HG02970 (cell line): ENCODE data around the gene ELOVL6.

Source experiments
- ATAC-seq: cut with Tn5 transposase; IDR thresholded peaks from one replicate; pipeline ENCODE4 v1.9.1; 2021; ENCODE audit warnings: mild to moderate bottlenecking, moderate library complexity, moderate number of reproducible peaks; ENCODE audit not compliant: unreplicated experiment, low FRiP score

Gene ELOVL6

DNA sequence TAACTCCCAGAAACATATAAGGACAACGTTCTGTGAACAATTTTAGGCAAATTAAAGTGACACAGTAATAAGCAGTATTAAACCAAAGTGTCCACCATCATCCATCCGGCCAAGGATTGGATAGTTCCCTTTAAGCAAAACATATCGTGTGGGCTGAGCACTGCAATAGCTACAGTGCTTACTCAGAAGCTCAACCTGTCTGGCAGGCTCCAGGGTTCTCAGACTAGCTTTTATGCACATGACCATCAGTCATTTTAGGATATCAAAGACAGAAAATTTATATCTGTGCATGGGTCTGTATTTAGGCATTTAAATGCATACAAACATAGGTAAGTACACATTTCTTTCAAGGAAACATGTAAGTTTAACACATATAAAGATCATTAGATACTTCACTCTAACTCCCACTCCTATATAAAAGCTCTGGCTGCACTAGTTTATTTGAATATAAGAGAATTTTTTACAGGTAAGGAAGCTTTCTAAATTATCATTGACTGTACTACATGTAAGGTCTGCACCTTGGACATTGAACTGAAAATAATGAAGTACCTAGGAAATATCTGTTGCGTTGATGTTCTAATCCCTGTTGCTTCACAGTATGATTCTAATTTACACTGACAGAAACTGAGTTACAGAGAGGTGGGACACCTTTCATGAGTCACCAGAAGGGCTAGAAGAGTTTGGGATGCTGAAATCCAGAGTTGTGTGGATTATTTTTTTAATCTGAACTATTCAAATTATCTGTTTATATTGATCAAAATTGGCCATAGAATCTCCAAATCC is 67.6 kb downstream of the ELOVL6 start:
- no peak for ATAC-seq

DNA sequence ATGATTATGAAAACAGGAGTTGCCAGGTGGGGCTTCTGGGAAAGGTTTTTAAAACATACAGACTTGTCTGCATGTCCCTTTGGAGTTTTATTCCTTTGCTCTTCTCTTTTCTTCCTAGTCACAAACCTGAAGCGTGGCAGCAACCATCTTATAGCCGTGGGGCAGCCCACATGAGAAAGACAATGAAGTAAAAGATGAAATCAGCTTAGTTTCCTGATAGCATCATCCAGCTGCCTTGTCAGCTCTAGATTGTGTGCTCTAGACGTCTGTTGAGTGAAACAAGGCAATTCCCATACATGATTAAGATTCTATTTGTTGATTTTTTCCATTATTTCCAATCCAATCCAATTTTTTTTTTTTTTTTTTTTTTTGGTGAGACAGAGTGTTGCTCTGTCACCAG is 68.9 kb downstream of the ELOVL6 start:
- no peak for ATAC-seq

DNA sequence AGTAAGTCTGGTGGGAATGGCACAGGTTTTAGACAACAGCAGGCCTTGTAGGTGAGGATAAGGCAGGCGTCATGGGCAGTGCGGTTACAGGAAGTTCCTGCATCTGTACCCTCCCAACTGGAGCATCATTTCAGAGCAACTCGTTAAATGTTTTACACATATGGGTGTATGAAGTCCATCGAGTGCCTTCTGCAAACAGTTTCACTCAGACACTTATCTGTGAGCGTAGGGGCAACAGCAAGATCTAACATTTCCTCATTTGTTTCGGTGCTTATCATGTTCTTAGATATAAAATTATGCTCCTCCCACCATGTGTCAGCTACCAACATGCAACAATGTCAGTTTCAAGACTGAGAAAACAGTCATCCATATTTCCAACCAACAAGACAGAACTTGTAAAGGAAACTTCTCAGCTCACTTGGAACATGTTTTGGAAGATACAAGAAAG is 69.9 kb downstream of the ELOVL6 start:
- ATAC-seq, result no peak

DNA sequence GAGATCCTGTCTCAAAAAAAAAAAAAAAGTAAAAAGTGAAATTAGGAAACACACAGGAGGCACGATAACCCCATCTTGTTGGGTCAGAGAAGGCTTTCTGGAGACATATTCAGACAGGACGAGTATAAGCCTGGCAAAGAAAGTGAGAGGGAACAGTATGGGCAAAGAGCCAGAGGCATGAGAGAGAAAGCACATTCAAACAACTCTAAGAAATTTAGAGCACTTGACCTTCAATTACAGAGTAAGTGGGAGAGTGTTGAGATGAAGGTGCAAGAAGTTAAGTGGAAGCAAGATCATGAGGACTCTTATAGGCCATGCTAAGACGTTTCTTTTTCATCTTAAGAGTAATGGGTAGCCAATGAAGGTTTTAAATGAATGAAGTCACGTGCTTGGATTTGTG is 70.4 kb downstream of the ELOVL6 start:
- no peak for ATAC-seq

DNA sequence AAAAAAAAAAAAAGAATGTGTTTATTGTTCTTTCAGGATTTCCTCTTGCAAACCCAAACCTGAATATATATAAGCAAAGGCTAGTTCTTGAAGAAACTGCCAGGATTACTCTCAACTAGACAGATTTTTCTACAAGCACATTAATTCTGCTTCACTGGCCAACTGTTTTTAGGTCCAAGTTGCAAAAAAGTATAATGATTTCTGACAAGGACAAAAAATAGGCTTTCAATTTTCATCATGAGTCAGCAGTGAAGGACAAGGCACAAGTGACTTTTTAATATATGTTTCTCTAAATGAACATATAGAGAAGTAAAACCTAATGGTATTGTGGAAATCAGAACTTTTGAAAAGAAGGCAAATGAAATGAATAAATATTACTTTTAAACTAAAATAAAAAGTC is 73.7 kb downstream of the ELOVL6 start:
- ATAC-seq, result no peak

DNA sequence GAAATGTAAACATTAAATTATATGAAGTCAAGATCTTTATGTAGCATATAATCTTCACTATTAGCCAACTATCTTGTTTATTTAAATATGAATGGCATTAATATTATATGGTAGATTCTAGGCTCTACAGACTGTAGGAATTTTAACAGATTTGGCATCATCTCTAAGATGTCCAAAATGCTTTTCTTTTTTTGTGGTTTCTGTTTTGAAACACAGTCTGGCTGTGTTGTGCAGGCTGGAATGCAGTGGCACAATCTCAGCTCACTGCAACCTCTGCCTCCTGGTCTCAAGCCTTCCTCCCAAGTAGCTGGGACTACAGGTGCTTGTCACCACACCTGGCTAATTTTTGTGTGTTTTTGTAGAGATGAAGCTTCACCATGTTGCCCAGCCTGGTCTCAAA is 76.2 kb downstream of the ELOVL6 start:
- ATAC-seq, result no peak

DNA sequence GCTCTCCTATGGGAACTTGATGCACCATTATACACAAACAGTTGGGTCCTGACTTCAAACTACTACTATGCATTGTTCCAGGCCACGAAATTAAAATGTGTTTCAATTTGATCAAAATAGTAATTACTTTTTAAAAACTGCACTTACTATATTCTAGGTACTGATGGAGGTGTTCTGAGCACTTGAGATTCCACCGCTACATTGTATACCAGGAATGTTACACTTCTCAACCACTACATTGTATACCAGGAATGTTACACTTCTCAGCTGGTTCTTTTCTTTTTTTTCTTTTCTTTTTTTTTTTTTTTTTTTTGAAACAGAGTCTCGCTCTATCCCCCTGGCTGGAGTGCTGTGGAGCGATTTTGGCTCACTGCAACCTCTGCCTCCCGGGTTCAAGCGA is 77.9 kb downstream of the ELOVL6 start:
- ATAC-seq, result no peak

DNA sequence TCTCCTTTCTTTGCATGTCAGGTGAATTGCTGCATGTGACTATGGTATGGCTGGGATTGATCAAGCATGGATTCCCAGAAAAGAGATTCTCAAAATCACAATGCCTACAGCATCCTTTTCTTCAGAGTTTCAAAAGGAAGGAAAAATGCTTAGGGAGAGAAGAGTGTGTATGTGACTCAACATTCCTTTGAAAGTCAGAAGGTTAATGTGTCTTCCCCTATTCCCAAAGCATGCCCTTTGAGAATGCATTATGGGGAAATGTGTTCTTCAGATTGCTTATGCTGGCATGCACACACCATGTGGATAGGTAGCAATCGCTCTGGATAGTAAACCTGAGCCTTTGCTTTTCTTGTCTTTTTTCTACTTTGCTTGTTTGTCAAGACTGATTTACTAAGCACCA is 78.5 kb downstream of the ELOVL6 start:
- no peak for ATAC-seq

DNA sequence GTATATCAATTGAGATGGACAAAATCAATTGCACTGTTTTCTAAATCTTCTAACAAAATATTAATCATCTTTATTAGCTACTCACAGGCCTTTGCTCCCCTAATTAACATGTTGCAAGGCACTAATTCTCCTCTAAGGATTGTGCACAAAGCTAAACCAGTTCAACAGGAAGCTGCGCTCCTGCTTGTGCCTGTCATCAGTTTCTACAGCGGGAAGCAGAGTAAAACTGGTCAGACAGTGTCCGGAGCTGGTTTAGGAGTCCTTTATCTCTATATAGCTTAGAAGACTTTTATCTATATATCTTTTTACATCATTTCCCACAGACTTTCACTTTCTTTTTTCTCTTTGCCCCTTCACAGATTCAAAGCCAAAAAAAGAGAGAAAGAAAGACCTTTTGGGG is 79.1 kb downstream of the ELOVL6 start:
- no peak for ATAC-seq

DNA sequence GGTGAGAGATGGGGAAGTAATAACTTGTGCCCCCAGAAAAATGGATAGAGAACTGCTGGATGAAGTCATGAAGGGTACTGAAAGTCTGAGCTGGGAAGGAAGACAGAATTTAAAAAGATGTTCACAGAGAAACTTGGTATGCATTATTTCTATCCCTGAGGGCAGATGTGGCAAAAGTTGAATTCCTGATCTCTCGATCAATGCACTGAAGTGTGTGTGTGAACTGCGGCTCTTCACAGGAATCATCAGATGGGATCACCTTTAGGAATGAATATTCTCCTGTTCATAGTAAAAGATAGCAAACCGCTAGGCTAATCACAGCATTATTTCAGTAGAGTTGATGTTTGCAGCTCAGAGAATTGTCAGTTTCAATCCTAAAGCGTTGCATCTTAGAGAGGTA is 86.4 kb downstream of the ELOVL6 start:
- no peak for ATAC-seq

DNA sequence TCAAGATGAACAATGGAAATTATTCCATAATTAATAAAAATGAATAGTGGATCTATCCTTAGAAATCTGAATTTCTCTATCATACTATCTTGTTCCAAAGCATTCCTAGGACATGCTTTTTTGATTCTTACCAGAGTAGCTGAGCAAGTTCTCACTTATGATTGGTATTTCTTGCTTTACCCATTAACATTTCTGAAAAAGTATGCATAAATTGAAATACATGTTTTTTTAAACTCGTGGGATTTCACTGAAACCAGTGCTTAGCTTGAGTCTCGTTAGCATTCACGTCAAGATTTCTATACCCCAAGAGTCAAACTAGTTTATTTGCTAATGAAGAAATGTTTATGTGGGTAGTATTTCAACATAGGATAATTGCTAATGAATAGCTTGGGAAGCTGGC is 89.0 kb downstream of the ELOVL6 start:
- ATAC-seq, result no peak

DNA sequence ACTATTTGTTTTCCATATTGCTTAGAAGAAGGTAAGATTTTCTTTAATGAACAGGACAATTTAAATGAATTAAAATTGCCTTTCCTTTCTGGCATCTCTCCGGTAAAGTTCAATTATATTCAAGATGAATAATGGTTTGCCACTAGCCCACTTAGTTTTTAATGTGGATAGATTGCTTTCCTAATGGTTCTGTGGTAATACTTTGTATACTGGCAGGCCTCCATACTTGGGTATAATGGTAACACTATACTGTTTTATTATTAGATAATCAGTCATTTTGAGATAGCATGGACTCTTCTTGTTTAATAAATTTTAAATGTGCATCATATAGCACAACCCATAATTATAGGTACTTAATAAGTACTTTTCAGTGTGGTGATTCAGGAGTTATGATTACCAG is 89.5 kb downstream of the ELOVL6 start:
- ATAC-seq, result no peak

DNA sequence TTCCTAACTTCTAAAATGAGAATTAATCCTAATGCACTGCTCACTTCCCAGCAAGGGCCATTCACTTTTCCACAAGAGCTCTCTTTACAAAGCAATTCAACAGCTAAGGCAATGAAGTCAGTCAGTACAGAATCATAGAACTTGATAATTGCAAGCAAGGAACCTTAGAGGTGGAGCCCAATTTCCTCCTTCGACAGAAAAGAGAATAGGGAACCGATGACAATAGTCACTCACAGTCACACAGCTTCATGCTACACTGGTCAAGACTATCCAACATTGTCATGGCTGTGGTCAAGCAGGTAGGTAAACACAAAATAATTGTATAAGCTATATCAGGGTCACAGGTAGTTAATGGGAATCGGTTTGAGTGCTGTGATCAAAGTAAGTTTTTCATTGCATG is 90.0 kb downstream of the ELOVL6 start:
- no peak for ATAC-seq

DNA sequence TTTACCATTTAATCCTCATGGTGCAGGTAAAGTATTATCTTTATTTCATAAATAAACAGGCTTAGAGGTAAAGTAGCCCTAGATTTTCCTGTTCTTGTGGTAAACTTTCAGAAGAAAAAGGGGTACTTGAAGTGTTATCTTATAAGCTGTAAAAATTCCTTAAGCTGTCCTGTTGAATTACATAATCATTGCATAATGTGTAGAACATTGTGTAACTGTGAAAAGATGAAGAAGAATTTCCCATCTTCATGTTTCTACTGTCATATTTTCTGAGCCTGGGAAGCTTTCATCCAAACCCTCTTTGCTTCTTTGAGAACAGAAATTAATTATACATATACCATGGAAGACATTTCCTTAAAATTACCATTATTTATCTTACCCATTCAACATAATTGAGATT is 90.5 kb downstream of the ELOVL6 start:
- no peak for ATAC-seq

DNA sequence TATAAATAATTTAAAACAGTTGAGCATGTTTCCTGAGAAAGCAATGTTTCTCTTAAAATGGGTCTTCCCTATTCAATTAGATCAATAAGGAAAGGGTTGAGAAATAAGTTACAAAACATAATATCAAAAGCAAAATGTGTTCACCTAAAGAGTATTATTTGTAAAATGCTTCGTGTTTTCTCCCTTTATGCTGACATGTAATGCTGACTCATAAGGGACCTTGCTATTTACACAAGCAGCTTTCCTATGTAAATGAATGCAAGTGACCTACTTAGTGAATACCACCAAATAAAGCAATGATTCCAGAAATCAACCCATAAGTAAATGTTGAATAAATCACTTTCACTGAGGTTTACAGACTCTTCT is 91.5 kb downstream of the ELOVL6 start:
- no peak for ATAC-seq

DNA sequence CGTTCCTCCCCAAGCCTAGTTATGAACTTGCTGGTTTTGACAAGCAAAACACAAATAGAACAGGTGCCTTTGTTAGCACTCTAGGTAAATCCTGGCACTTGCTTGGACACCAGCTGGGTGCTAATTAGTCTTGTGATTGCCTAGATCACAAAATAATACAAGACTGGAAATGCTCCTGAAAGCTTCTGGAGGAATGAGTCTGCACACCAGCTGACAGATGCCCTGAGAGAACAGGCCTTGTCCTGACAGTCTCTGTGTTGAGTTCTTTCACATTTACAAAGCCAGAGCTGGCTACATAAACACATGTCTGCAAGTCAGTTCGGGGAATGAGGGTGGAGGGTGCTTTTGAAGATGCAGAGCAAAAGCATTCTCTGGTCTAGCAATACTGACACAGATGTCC is 93.8 kb downstream of the ELOVL6 start:
- no peak for ATAC-seq

DNA sequence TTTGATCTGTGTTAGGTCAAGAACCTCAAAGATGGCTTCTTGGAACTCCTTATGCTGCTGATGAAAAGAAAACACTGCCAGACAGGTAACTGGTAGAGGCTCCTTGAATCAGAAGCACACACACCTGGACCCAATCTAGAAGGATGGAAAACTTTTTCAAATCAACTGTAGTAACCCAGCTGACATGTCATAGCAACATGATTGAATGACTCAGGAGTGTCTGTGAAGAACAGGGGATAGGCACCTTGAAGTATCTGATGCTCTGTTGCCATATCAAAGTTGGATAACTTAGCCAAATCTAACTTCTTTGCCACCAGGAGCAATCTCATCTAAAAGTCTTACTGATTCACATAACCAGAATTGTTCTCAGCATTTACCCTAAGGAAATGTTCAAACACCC is 98.8 kb downstream of the ELOVL6 start:
- ATAC-seq, result no peak

DNA sequence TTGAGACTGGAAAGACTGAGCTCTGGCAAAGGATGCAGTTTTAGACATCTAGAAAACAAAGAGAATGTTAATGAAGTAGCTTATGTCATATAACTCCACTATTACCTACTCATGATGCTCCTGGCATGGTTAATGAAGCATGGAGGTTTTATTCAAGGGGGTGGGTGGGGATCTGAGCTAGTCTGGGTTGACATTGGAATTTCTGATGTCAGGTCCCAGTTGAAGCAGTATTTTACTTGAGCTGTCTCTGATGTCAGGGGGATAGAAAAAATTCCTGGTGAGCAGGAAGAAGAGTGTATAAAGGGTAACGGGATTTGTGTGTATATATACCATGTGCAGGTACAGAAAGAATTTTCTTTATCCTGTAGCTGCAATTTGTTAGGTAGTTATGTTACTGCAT is 102.0 kb downstream of the ELOVL6 start:
- no peak for ATAC-seq

DNA sequence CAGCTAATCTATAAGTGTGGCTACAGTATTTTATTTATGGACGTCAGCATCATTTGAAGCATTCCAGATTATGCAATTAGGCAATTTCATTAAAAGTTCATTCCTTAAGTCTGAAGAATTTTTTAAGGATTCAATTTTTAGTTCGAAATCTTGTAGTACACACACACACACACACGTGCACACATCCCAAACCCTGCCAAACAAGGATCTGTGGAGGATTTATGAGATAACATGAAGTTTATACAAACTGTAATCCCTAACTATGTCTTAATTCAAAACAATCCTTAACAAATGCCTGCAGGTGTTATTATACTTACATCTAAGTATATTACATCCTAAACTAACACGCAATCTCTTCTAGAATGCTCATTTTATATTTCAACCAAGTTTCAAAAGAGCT is 105.8 kb downstream of the ELOVL6 start:
- ATAC-seq, result no peak

DNA sequence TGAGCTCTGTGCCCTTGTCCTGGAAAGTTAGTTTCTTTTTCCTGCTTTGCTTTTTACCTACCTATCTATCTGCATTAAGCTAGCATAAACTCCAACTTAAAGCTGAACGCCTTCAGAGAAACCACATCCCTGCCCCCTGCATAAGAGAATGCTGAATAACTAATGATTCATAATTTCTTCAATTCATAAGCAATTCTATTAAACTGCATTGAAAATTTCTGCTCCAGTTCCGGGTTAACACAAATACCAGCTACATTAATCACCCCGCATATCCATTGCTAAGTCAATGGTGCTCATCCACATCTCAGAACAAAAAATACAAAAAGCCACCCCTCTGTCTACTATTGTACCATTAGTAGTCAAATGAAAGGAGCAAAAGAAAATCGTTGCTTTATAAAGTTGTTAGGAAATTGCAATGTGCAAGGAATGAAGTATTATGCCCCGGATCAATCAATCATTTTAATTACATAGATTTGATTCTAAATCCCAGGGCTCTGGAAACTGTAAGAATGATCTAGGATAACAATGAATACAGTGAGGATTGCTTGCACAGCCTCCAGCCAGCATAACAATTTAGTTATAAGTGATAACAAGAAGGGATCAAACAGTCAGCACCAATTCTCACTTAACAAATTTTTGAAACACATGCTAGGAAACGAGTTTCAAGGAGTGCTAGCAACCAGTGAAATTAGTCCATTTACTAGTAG is 106.8 kb downstream of the ELOVL6 start:
- ATAC-seq, result no peak

DNA sequence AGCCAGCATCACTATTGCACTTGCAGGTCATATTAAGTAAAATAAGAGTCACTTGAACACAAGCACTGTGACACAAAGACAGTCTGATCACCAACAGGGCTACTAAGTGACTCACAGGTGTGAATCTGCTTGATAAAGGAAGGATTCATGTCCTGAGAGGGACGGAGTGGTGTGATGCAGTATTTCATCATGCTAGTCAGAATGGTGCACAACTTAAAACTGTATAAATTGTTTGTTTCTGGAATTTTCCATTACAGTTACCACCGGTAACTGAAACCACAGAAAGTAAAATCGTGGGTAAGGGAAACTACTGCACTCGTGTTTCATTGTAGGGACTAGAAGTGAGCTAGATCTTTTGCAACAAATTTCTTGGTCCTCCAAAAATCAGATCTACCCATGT is 109.7 kb downstream of the ELOVL6 start:
- ATAC-seq, result no peak

DNA sequence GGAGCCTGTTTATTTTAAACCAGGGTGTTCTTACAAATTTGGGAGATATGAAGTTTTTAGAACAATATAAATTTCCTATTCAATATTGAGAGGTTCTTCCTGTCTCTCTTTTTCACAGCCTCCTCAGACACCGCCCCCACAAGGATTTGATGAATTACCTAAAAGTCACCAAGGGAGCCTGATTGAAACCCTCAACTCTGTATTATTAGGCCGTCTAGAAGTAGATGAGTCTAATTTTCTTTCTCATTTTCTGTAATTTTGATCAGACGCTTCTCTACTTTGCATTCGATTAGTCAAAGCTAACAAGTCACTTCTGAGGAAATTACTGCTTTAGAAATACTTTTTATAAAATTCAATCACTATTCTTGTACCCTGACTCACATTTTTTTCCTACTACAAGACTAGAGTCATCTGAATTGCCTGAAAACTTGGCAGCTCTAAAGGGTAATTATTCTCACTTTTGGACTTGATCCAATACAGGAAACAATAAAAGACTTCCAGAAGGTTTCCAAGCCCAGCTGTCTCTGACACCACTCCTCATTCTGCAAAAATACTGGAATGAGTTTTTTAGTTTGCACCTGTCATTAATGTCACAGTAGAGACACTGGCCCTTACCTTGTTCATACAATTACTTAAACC is 111.2 kb downstream of the ELOVL6 start:
- no peak for ATAC-seq
